ENCODE measurements around the gene POLR1A.

The POLR1A gene

GRCh38 chr2:85989288-85989865 lies 116.3 kb downstream of the POLR1A start:
- H3K27ac ChIP-seq (ENCODE audit: low read length): no peak overlapping the region
- no peak for DNase-seq
- H3K4me1 ChIP-seq (ENCODE audit: insufficient read depth, low read length): peaks cover 4% of the 10 kb centered on the region; the same call in 1 of the 2 replicates
- no peak for ATAC-seq (ENCODE audit: insufficient read depth, low read depth)
- H2AFZ ChIP-seq (ENCODE audit: low read depth, low read length): no peak overlapping the region
- H3K4me2 ChIP-seq (ENCODE audit: insufficient read depth, low read length): no peak overlapping the region
- no peaks in the 10 kb centered on the region for H3K36me3 ChIP-seq (ENCODE audit: insufficient read depth, low read length)
- H3K9me3 ChIP-seq (ENCODE audit: insufficient read depth, low read length, severe bottlenecking): no peaks in the 10 kb centered on the region
- H3K79me2 ChIP-seq (ENCODE audit: insufficient read depth, low read length): no peaks in the 10 kb centered on the region
- no peaks in the 10 kb centered on the region for H4K20me1 ChIP-seq (ENCODE audit: insufficient read depth, low read length)
- H3K27me3 ChIP-seq (ENCODE audit: insufficient read depth, low read length, poor library complexity): no peaks in the 10 kb centered on the region
- no peak overlapping the region for H3K9ac ChIP-seq (ENCODE audit: low read depth, low read length)
- H3K4me3 ChIP-seq (ENCODE audit: low read depth in 1 of 2, low read length in 2 of 2): no peak overlapping the region
- TF ChIP-seq EZH2 (IDR thresholded peaks at IDR 0.05; ENCODE audit: borderline replicate concordance, low read depth, low read length, severe bottlenecking): no peak
- TF ChIP-seq CTCF (IDR thresholded peaks at IDR 0.05; ENCODE audit: borderline replicate concordance, extremely low read depth, low read length, poor library complexity, severe bottlenecking): no peak

GRCh38 chr2:85988914-85989270 lies 116.8 kb downstream of the POLR1A start:
- H3K4me3 ChIP-seq (ENCODE audit: low read depth in 1 of 2, low read length in 2 of 2): no peak overlapping the region
- H4K20me1 ChIP-seq (ENCODE audit: insufficient read depth, low read length): no peaks in the 10 kb centered on the region
- DNase-seq (no peak), ATAC-seq (ENCODE audit: insufficient read depth, low read depth) (no peak)
- H3K27ac ChIP-seq (ENCODE audit: low read length): no peak overlapping the region
- no peak overlapping the region for H3K4me2 ChIP-seq (ENCODE audit: insufficient read depth, low read length)
- no peak for TF ChIP-seq CTCF (IDR thresholded peaks at IDR 0.05; ENCODE audit: borderline replicate concordance, extremely low read depth, low read length, poor library complexity, severe bottlenecking)
- TF ChIP-seq EZH2 (IDR thresholded peaks at IDR 0.05; ENCODE audit: borderline replicate concordance, low read depth, low read length, severe bottlenecking): no peak
- H2AFZ ChIP-seq (ENCODE audit: low read depth, low read length): no peak overlapping the region
- no peaks in the 10 kb centered on the region for H3K9me3 ChIP-seq (ENCODE audit: insufficient read depth, low read length, severe bottlenecking)
- peaks cover under 1% of the 10 kb centered on the region; the same call in 1 of the 2 replicates for H3K4me1 ChIP-seq (ENCODE audit: insufficient read depth, low read length)
- H3K27me3 ChIP-seq (ENCODE audit: insufficient read depth, low read length, poor library complexity): no peaks in the 10 kb centered on the region
- no peaks in the 10 kb centered on the region for H3K36me3 ChIP-seq (ENCODE audit: insufficient read depth, low read length)
- no peak overlapping the region for H3K9ac ChIP-seq (ENCODE audit: low read depth, low read length)
- no peaks in the 10 kb centered on the region for H3K79me2 ChIP-seq (ENCODE audit: insufficient read depth, low read length)

GRCh38 chr2:85988175-85988913 lies 117.3 kb downstream of the POLR1A start:
- H4K20me1 ChIP-seq (ENCODE audit: insufficient read depth, low read length): no peaks in the 10 kb centered on the region
- H3K27ac ChIP-seq (ENCODE audit: low read length): no peak overlapping the region
- H3K4me3 ChIP-seq (ENCODE audit: low read depth in 1 of 2, low read length in 2 of 2): no peak overlapping the region
- H3K79me2 ChIP-seq (ENCODE audit: insufficient read depth, low read length): no peaks in the 10 kb centered on the region
- DNase-seq (no peak), ATAC-seq (ENCODE audit: insufficient read depth, low read depth) (no peak)
- no peaks in the 10 kb centered on the region for H3K4me1 ChIP-seq (ENCODE audit: insufficient read depth, low read length)
- no peaks in the 10 kb centered on the region for H3K9me3 ChIP-seq (ENCODE audit: insufficient read depth, low read length, severe bottlenecking)
- H3K9ac ChIP-seq (ENCODE audit: low read depth, low read length): no peak overlapping the region
- no peaks in the 10 kb centered on the region for H3K36me3 ChIP-seq (ENCODE audit: insufficient read depth, low read length)
- H3K27me3 ChIP-seq (ENCODE audit: insufficient read depth, low read length, poor library complexity): no peaks in the 10 kb centered on the region
- H2AFZ ChIP-seq (ENCODE audit: low read depth, low read length): no peak overlapping the region
- no peak overlapping the region for H3K4me2 ChIP-seq (ENCODE audit: insufficient read depth, low read length)
- TF ChIP-seq EZH2 (IDR thresholded peaks at IDR 0.05; ENCODE audit: borderline replicate concordance, low read depth, low read length, severe bottlenecking) (no peak), CTCF (IDR thresholded peaks at IDR 0.05; ENCODE audit: borderline replicate concordance, extremely low read depth, low read length, poor library complexity, severe bottlenecking) (no peak)

All from DND-41 (cell line).